ENCODE data around the gene HELT.

Gene HELT

GRCh38 chr4:185004562-185005218, 13.6 kb upstream of the HELT start:
- no peak for DNase-seq

DNA sequence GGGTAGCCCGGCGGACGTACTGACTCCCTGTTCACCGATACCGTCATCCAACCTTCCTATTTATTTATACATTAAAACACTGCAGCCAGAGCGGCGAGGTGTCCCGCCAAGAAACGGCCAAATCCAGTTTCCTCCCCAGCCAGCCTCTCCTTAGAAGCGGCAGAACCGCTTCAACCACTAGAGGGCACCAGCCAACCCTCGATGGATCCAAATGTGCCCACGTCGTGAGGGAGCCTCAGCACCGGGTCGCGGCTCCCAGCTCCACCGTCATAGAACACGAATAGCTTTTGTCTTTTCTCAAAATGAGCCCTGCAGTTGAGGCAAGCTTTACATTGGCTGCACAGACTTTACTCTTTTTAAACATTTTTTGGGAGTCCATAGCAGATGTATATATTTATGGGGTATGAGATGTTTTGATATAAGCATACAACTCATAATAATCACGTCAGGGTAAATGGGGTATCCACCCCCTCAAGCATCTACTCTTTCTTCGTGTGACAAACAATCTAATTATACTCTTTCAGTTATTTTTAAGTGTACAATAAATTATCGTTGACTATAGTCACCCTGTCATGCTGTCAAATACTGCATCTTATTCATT, 13.0 kb upstream of the HELT start:
- DNase-seq = peak; percentile 77

- DNase-seq = peak; percentile 32
These were observed 6.9 kb upstream of the HELT start for GRCh38 chr4:185011408-185011807.

DNA sequence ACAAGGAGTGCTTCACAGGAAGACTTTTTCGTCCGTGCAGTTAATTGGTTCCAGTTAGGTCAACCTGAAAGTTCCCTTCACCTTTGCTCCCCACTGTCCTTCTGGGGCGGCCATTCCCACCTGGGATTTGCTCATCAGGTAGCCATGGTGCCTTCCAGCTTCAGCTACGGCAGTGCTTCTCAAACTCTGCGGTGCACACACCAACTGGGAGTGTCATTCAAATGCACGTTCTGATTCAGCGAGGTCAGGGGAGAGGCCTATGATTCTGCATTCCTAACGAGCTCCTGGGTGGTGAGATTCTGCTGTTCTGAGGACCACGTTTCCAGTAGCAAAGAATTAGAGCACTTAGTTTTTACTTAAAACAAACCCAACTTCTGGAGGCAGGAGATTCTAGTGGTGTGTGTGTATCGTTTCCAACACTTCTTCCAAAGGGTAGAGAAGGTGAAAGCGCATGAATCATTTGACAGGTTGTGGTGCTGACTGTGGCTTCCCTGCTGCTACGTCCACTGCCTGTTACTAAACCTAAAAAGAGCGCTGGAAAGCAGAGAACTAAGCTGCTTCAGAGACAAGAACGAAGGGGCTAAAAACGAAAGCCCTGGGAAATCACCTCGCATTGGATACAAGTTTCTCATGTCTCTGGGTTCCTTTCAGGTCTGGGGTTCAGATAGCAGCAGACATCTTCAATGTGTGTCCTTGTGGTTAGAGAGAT, 4.7 kb upstream of the HELT start:
- DNase-seq = no peak

GRCh38 chr4:185015108-185015507, 3.2 kb upstream of the HELT start:
- no peak for DNase-seq

DNA sequence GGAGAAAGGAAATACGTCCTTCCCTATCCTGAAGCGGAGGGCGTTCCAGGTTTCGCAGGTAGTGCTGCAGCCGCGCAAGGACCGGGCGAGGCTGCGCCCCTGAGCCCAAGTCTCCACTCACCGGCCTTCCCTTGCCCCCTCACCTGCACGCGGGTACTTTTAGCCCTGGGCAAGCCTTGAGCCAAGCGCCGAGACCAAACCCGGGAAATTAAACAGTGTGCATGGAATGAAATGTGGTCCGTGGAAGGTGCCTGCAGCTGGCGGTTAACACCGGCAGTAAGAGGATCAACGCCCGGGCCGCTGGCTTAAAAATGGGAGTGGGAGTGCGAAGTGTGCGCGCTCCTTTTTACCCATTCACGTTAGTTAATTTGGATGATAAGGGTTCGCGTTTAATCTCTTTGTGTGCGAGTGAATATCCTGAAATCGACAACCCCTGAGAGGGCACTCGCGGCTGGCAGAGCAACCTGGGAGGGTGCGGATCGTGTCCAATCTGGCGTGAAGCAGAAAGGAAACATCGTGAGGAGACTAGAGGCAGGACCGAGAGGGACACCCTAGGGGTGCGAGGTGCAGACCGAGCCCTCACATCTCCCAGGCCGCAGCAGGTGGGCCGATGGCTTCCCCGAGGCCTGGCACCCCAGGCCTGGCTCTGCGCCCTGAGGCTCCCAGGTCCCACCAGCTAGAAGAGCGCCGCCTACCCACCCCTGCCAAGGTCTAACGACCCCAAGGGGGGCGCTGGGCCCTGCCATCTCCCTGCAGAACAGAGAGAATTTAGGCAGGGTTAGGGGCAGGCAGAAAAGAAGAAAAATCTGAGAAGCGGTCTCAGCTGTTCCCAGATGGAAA, 2.0 kb upstream of the HELT start:
- no peak for DNase-seq

DNA sequence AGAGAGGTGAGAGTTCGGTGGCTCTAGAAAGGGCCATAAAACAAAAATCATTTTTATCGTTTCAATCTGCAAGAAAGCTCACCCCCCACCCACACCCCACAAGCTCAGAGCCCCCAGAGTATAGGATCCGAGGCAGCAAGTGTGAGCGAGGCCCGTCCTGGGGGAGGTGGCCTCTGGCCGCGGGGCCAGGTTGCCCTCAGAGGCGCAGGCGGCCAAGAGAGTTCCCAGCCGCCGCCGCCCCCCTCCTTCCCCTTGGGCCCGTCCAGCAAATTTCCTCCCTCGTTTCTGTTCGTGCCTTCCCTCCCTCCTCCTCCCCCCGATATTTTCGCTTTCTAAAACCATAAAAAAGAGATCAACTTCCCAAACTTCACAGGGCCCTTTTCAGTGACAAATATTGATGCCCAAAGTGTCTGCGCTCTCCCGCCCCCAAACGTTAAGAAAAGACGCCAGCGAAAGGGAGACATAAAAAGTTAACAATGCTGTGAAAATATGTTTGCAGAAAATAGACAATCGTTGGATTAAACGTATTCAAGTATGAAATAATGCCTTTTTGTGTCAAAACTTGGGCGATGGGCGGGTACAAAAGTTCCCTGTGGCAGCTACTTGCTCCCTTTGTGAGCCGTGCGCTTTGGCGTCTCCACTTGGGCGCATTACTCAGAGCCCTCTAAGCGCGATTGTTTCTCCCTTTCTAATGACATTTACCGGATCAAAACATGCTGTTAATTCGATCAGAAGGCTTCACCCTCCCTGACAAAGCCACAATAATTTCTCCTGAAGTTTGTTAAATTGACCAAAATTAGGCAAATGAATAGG, 1.1 kb upstream of the HELT start:
- no peak for DNase-seq

GRCh38 chr4:185018834-185019455, 655 bp downstream of the HELT start:
- DNase-seq = no peak

GRCh38 chr4:185019456-185020292, 1.4 kb downstream of the HELT start:
- DNase-seq = no peak

DNA sequence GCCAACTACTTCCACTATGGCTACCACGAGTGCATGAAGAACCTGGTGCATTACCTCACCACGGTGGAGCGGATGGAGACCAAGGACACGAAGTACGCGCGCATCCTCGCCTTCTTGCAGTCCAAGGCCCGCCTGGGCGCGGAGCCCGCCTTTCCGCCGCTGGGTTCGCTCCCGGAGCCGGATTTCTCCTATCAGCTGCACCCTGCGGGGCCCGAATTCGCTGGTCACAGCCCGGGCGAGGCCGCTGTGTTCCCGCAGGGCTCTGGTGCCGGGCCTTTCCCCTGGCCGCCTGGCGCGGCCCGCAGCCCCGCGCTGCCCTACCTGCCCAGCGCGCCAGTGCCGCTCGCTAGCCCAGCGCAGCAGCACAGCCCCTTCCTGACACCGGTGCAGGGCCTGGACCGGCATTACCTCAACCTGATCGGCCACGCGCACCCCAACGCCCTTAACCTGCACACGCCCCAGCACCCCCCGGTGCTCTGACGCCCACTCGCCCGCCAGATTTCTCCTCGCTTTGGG, 2.1 kb downstream of the HELT start:
- no peak for DNase-seq

GRCh38 chr4:185020863-185021761, 2.8 kb downstream of the HELT start:
- no peak for DNase-seq

GRCh38 chr4:185023471-185023870, 5.2 kb downstream of the HELT start:
- no peak for DNase-seq

DNA sequence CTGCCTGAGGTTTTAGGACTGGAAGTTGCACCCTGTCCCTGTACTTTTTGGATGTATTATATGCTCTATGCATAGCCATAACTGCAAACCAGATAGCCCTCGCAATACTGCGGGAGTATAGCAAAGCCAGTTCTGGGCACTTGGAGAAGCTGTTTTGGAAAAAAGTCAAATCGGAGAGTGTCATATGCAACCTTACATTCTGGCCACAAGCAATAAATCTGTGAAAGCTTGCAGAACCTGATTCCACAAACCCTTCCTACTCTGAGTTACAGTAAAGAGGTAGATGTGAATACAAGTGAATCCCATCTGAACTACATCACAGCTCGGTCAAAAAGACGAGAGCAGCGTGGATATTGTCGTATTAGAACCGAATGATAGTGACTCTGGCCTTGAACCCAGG, 10.3 kb downstream of the HELT start:
- no peak for DNase-seq

GRCh38 chr4:185031611-185032010, 13.3 kb downstream of the HELT start:
- no peak for DNase-seq

- no peak for DNase-seq
These were observed 14.8 kb downstream of the HELT start for GRCh38 chr4:185033072-185033471.

- no peak for DNase-seq
These were observed 15.7 kb downstream of the HELT start for GRCh38 chr4:185033950-185034349.

DNA sequence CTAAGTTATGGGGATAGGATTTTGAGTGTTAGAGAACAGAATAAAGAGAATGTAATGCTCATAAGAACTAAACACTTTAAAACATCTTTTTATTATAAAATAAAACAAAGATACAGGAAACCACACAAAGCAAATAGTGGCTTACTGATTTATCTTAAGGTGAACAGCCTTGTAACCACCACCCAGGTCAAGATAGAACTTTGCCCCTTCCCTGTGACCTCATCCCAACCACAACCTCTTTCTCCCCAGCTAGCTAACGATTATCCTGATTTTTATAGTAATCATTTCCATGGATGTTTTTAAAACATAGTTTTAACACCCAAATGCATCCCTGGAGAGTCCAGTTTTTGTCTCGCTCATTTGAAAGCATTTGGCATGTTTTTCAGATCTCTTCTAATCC, 17.0 kb downstream of the HELT start:
- DNase-seq = no peak

DNA sequence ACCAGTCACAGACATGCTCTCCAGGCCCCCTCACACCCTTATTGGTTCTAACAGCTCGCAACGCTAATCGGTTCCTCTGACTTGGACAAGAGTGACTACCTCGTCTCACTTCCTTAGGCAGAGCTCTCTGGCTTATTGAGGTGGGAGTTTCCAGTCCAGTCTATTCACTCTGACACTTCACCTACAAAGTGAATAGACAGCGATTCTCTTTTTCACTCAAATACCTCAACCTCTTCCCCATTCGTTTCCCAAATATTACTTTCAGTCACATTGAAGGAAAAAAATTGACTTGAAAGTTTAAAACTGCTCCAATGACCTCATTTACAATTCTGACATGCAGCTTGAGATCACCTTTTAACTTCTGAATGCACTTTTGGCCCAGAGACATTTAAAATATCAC, 17.7 kb downstream of the HELT start:
- DNase-seq = no peak

GRCh38 chr4:185036842-185037241, 18.6 kb downstream of the HELT start:
- DNase-seq = no peak
